B cell (primary cell): ENCODE results near the gene CHRNG. TPM values are rescaled to one million over a fixed set of nuclear protein-coding genes. Genes with fewer than 3 reads are reported as not detected.

Source experiments
- ATAC-seq: fragments of 200-7000 bp; cut with Tn5 transposase; one replicate; pipeline ENCODE4 v1.10.0; 2021; ENCODE audit warnings: low read depth, mild to moderate bottlenecking, moderate number of reproducible peaks, moderate library complexity
- CTCF ChIA-PET: fragments of 350-600 bp; sonication (Branson Sonifier 250); formaldehyde crosslinking; loops from one replicate; lab custom pipeline; 2021; ENCODE audit warnings: antibody characterized with exemption, inconsistent platforms; lab: Charles Lee
- POLR2A ChIA-PET: fragments of 350-600 bp; sonication (Branson Sonifier 250); formaldehyde crosslinking; loops from one replicate; lab custom pipeline; 2021; ENCODE audit warnings: antibody characterized with exemption; lab: Charles Lee
- DNase-seq: peaks from one replicate; pipeline ENCODE4 v3.0.0; 2013
- H2AFZ ChIP-seq: 2 replicates; pipeline ENCODE4 v1.6.1; 2012; ENCODE audit warnings: mild to moderate bottlenecking, low read depth, low read length; ENCODE audit not compliant: insufficient read depth, poor library complexity, severe bottlenecking
- H3K27ac ChIP-seq, 2 donors: 1 replicate in 1 of 2; 2 replicates in 1 of 2; pipeline ENCODE4 v1.5.1; 2012 to 2013; ENCODE audit warnings: low read length in 2 of 2, mild to moderate bottlenecking in 2 of 2, moderate library complexity in 1 of 2
- H3K27me3 ChIP-seq, 4 experiments: fragments of 200-600 bp in 1 of 4; sonication (generic) in 1 of 4; replicated peaks in 1 of 4; 1 replicate in 2 of 4; 2 replicates in 2 of 4; pipeline versions ENCODE4 v1.6.1 to v1.7.0; 2013 to 2016; ENCODE audit warnings: low read length in 3 of 4, mild to moderate bottlenecking in 2 of 4, mixed read lengths in 1 of 4, moderate library complexity in 1 of 4; ENCODE audit not compliant: insufficient read depth in 4 of 4, control insufficient read depth in 3 of 4; ENCODE audit errors: control extremely low read depth in 1 of 4
- H3K36me3 ChIP-seq, 2 experiments: replicated peaks in 1 of 2; 1 replicate in 1 of 2; 2 replicates in 1 of 2; pipeline versions ENCODE4 v1.6.1 to v1.7.1; 2013; ENCODE audit warnings: low read length in 1 of 2; ENCODE audit not compliant: insufficient read depth in 2 of 2, control insufficient read depth in 1 of 2; ENCODE audit errors: control extremely low read depth in 1 of 2, extremely low read depth in 1 of 2
- H3K4me1 ChIP-seq, 2 donors: fragments of 200-600 bp in 1 of 2; sonication (generic) in 1 of 2; 1 replicate in 1 of 2; 2 replicates in 1 of 2; pipeline versions ENCODE4 v1.5.1 to v1.6.1; 2013 to 2017; ENCODE audit warnings: low read length in 2 of 2; ENCODE audit not compliant: control insufficient read depth in 2 of 2, insufficient read depth in 2 of 2
- H3K4me2 ChIP-seq: replicated peaks from 2 replicates; pipeline ENCODE3; 2012; ENCODE audit warnings: mild to moderate bottlenecking, low read depth, low read length; ENCODE audit not compliant: poor library complexity, severe bottlenecking
- H3K4me3 ChIP-seq, 5 experiments: fragments of 200-600 bp in 1 of 5; sonication (generic) in 1 of 5; 1 replicate in 3 of 5; 2 replicates in 2 of 5; pipeline versions ENCODE4 v1.5.1 to v1.7.0; 2011 to 2016; ENCODE audit warnings: low read length in 4 of 5, mild to moderate bottlenecking in 4 of 5, low read depth in 2 of 5, control low read depth in 1 of 5, moderate library complexity in 1 of 5; ENCODE audit not compliant: insufficient read depth in 1 of 5; ENCODE audit errors: control extremely low read depth in 1 of 5, extremely low read depth in 1 of 5
- H3K79me2 ChIP-seq: fragments of 200-600 bp; sonication (generic); one replicate; pipeline ENCODE4 v1.6.0; 2016; ENCODE audit warnings: low read length; ENCODE audit not compliant: control insufficient read depth, insufficient read depth
- H3K9ac ChIP-seq: fragments of 200-600 bp; sonication (generic); 2 replicates; pipeline ENCODE4 v1.6.1; 2017; ENCODE audit warnings: mild to moderate bottlenecking, low read length, moderate library complexity
- H3K9me3 ChIP-seq, 3 donors: one replicate each; pipeline versions ENCODE4 v1.6.1 to v1.7.1; 2013; ENCODE audit warnings: low read length in 2 of 3; ENCODE audit not compliant: control insufficient read depth in 2 of 3, insufficient read depth in 1 of 3; ENCODE audit errors: control extremely low read depth in 1 of 3
- H4K20me1 ChIP-seq: 2 replicates; pipeline ENCODE4 v1.6.0; 2012; ENCODE audit warnings: mild to moderate bottlenecking, low read length; ENCODE audit not compliant: insufficient read depth, control insufficient read depth, poor library complexity, severe bottlenecking
- H3K27ac Mint-ChIP-seq: one replicate; pipeline ENCODE4 v1.8.0; 2021; ENCODE audit warnings: mixed read lengths
- H3K27me3 Mint-ChIP-seq: one replicate; pipeline ENCODE4 v1.8.0; 2021; ENCODE audit warnings: mixed read lengths
- H3K4me1 Mint-ChIP-seq: one replicate; pipeline ENCODE4 v1.8.0; 2021; ENCODE audit warnings: mixed read lengths
- H3K4me3 Mint-ChIP-seq: one replicate; pipeline ENCODE4 v1.8.0; 2021; ENCODE audit warnings: mixed read lengths
- H3K9me3 Mint-ChIP-seq: one replicate; pipeline ENCODE4 v1.8.0; 2022; ENCODE audit warnings: mixed read lengths; ENCODE audit not compliant: insufficient read depth
- EZH2 ChIP-seq: IDR thresholded peaks from 2 replicates; pipeline ENCODE4 v1.6.1; 2012; ENCODE audit warnings: borderline replicate concordance, low read depth, mild to moderate bottlenecking, moderate library complexity, low read length; ENCODE audit not compliant: insufficient read depth, poor library complexity, severe bottlenecking
- WGBS: methylation state at CpG from one replicate; pipeline ENCODE4 v1.1.5; 2013; ENCODE audit warnings: missing lambda C conversion rate; ENCODE audit not compliant: insufficient coverage; 5-methylcytosine and 5-hydroxymethylcytosine counted together
- intact Hi-C: fragments of 100-400 bp; cut with micrococcal nuclease; formaldehyde crosslinking; loops from one replicate; pipeline ENCODE4 v1.10.0; 2022
- polyA plus RNA-seq: library from polyadenylated mRNA; depleted of rRNA; stranded (reverse); fragments of >200 nt; gene quantifications from 2 replicates; pipeline ENCODE4 v1.2.3, GENCODE V29; 2012
- total RNA-seq, 2 donors: library from RNA; stranded (reverse); fragments of 120-200 nt in 1 of 2; gene quantifications; 1 replicate in 1 of 2; 2 replicates in 1 of 2; pipeline versions ENCODE4 v1.2.3 to v1.2.4, GENCODE V29; 2013 to 2022
- TF ChIP-seq, protein P1 (sequence below): fragments of 200-600 bp; IDR thresholded peaks from one replicate; pipeline ENCODE4 v1.8.0; 2022; ENCODE audit warnings: antibody characterized with exemption, mild to moderate bottlenecking

The CHRNG gene
- total and polyA plus RNA-seq, 2 donors (not counting 1 experiment from before 2014, with no cell fraction given) = not detected

DNA sequence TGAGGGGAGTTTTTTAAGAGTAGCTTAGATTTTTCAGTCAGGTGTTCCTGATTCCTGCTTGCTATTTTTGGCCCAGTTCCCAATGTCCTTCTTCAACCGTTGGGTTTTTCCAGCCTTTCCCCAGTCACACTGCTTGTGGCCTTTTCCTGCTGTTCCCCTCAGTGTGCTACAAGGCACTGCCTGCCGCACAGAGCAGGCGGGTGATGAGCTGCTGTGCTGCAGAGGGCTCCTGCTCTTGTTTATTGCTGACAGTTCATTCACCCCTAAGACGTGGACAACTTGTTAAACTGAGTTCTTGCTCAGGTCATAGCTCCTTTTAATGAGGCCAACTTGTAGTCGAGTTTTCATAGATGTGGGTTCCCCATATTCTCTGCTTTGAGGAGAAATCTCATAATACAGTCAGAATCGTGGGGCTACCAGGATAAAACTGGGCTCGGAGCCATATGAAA is 31.6 kb downstream of the CHRNG start:
- H3K4me3 ChIP-seq = no peak overlapping the region
- H3K27ac ChIP-seq = no peak overlapping the region
- no peak overlapping the region for H3K4me2 ChIP-seq
- DNase-seq (no peak), ATAC-seq (no peak)
- peaks cover 14 to 81% of the 10 kb centered on the region in 2 experiments for H3K36me3 ChIP-seq
- intact Hi-C loops = no loop called here
- no peak overlapping the region for H3K9ac ChIP-seq
- no peaks in the 10 kb centered on the region for H3K79me2 ChIP-seq
- H3K9me3 Mint-ChIP-seq = no peaks in the 10 kb centered on the region
- no peak overlapping the region for H2AFZ ChIP-seq
- H3K4me1 Mint-ChIP-seq = no peaks in the 10 kb centered on the region
- ChIA-PET CTCF (interaction anchor here (0.7 kb wide), 1 partner anchor 15 kb away, joined by 3 read pairs; no protein-coding TSS in a partner anchor), POLR2A (no interaction called here)
- H3K4me1 ChIP-seq = no peaks in the 10 kb centered on the region
- H3K27me3 Mint-ChIP-seq = no peaks in the 10 kb centered on the region
- no peaks in the 10 kb centered on the region for H3K27me3 ChIP-seq
- no peaks in the 10 kb centered on the region for H4K20me1 ChIP-seq
- 96% methylated on average over 7 of the region's 7 CpGs for WGBS
- no peak for TF ChIP-seq EZH2
- TF ChIP-seq, protein P1, sequence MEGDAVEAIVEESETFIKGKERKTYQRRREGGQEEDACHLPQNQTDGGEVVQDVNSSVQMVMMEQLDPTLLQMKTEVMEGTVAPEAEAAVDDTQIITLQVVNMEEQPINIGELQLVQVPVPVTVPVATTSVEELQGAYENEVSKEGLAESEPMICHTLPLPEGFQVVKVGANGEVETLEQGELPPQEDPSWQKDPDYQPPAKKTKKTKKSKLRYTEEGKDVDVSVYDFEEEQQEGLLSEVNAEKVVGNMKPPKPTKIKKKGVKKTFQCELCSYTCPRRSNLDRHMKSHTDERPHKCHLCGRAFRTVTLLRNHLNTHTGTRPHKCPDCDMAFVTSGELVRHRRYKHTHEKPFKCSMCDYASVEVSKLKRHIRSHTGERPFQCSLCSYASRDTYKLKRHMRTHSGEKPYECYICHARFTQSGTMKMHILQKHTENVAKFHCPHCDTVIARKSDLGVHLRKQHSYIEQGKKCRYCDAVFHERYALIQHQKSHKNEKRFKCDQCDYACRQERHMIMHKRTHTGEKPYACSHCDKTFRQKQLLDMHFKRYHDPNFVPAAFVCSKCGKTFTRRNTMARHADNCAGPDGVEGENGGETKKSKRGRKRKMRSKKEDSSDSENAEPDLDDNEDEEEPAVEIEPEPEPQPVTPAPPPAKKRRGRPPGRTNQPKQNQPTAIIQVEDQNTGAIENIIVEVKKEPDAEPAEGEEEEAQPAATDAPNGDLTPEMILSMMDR = no peak
- H3K9me3 ChIP-seq = no peaks in the 10 kb centered on the region
- no peak overlapping the region for H3K4me3 Mint-ChIP-seq
- no peak overlapping the region for H3K27ac Mint-ChIP-seq

DNA sequence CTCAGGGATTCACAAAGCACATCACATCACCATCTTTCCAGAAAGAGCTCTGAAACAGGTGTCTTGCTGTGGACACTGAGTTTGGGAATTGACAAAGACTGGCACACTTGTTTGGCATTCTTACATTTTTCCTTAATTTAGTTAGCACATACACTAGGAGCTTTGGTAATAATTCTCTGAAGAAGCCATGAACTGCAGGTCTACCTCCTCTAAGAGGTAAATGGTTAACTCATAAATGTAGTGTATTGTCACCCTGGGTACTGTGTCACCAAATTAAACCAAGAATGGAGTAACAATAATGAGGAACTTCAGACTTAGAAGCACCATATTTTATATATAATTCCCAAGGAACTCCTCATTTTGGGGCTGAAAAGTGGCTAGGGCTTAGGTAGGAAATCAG is 33.5 kb downstream of the CHRNG start:
- no peaks in the 10 kb centered on the region for H4K20me1 ChIP-seq
- no peak overlapping the region for H3K4me2 ChIP-seq
- no peaks in the 10 kb centered on the region for H3K4me1 ChIP-seq
- no peak overlapping the region for H3K9ac ChIP-seq
- ChIA-PET POLR2A (no interaction called here), CTCF (interaction anchor here (0.6 to 1.0 kb wide), 2 partner anchors 11 to 22 kb away, joined by 3 read pairs; partner anchors contain the start of genes EIF4E2 and TIGD1)
- peaks cover 8 to 70% of the 10 kb centered on the region in 2 experiments for H3K36me3 ChIP-seq
- ATAC-seq (no peak), DNase-seq (no peak)
- no peak for TF ChIP-seq EZH2
- TF ChIP-seq, protein P1 = no peak
- intact Hi-C loops = no loop called here
- no peak overlapping the region for H2AFZ ChIP-seq
- H3K27me3 ChIP-seq = no peaks in the 10 kb centered on the region
- no peak overlapping the region for H3K27ac Mint-ChIP-seq
- no peak overlapping the region for H3K4me3 Mint-ChIP-seq
- H3K4me3 ChIP-seq = no peak overlapping the region
- H3K27me3 Mint-ChIP-seq = no peaks in the 10 kb centered on the region
- H3K79me2 ChIP-seq = no peaks in the 10 kb centered on the region
- H3K27ac ChIP-seq = no peak overlapping the region
- H3K9me3 Mint-ChIP-seq = no peaks in the 10 kb centered on the region
- H3K9me3 ChIP-seq = no peaks in the 10 kb centered on the region
- H3K4me1 Mint-ChIP-seq = no peaks in the 10 kb centered on the region
